Measurements from ENCODE around the gene NOS3.
A peak's percentile ranks its signal among the peaks of the same experiment; 100 is the strongest.

Gene NOS3

GRCh38 chr7:151059367-151060112 is 68.7 kb downstream of the NOS3 start, which contains the start of gene SLC4A2 (continued):
- TF ChIP-seq, protein P1, sequence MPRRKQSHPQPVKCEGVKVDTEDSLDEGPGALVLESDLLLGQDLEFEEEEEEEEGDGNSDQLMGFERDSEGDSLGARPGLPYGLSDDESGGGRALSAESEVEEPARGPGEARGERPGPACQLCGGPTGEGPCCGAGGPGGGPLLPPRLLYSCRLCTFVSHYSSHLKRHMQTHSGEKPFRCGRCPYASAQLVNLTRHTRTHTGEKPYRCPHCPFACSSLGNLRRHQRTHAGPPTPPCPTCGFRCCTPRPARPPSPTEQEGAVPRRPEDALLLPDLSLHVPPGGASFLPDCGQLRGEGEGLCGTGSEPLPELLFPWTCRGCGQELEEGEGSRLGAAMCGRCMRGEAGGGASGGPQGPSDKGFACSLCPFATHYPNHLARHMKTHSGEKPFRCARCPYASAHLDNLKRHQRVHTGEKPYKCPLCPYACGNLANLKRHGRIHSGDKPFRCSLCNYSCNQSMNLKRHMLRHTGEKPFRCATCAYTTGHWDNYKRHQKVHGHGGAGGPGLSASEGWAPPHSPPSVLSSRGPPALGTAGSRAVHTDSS (tag by site-specific recombination; IDR thresholded peaks at IDR 0.05), result no peak
- TF ChIP-seq ZNF704 (tag by site-specific recombination; IDR thresholded peaks at IDR 0.05) (no peak), ZNF624 (tag by site-specific recombination; IDR thresholded peaks at IDR 0.05) (no peak), ZNF548 (tag by site-specific recombination; IDR thresholded peaks at IDR 0.05) (no peak), ZBTB48 (tag by site-specific recombination; IDR thresholded peaks at IDR 0.05) (peak; percentile 40; the same call in 1 of the 2 replicates), ZNF514 (tag by site-specific recombination; IDR thresholded peaks at IDR 0.05) (no peak), HOXD13 (CRISPR knock-in tag; IDR thresholded peaks at IDR 0.05; ENCODE audit: borderline replicate concordance) (no peak), ELK4 (IDR thresholded peaks at IDR 0.05; ENCODE audit: borderline replicate concordance, low read depth, low read length) (no peak), ZNF48 (tag by site-specific recombination; IDR thresholded peaks at IDR 0.05) (no peak), ZNF558 (tag by site-specific recombination; IDR thresholded peaks at IDR 0.05) (no peak), ZNF23 (tag by site-specific recombination; IDR thresholded peaks at IDR 0.05; ENCODE audit: borderline replicate concordance) (no peak), SP3 (tag by site-specific recombination; IDR thresholded peaks at IDR 0.05) (peak; percentile 62), ZNF777 (tag by site-specific recombination; IDR thresholded peaks at IDR 0.05; ENCODE audit: borderline replicate concordance) (0 out of 2 replicates have a peak, but pooled peaks have one; percentile 0), SCRT2 (tag by site-specific recombination; IDR thresholded peaks at IDR 0.05) (no peak), ZNF626 (tag by site-specific recombination; IDR thresholded peaks at IDR 0.05) (no peak), ZNF596 (tag by site-specific recombination; IDR thresholded peaks at IDR 0.05) (no peak), ZNF629 (tag by site-specific recombination; IDR thresholded peaks at IDR 0.05) (peak; percentile 10; the same call in 1 of the 2 replicates), ZIC2 (tag by site-specific recombination; IDR thresholded peaks at IDR 0.05) (peak; percentile 12; the same call in 1 of the 2 replicates), ZNF138 (tag by site-specific recombination; IDR thresholded peaks at IDR 0.05; ENCODE audit: borderline replicate concordance) (0 out of 2 replicates have a peak, but pooled peaks have one; percentile 33), ZNF341 (tag by site-specific recombination; IDR thresholded peaks at IDR 0.05; ENCODE audit: low read depth) (peak; percentile 69; the same call in 1 of the 2 replicates), GLI2 (tag by site-specific recombination; IDR thresholded peaks at IDR 0.05; ENCODE audit: borderline replicate concordance, low read depth) (no peak), ZNF660 (tag by site-specific recombination; IDR thresholded peaks at IDR 0.05) (no peak), KLF10 (tag by site-specific recombination; IDR thresholded peaks at IDR 0.05) (peak; percentile 69; the same call in 1 of the 2 replicates), KLF9 (tag by site-specific recombination; IDR thresholded peaks at IDR 0.05; ENCODE audit: low read depth) (peak; percentile 74; the same call in 1 of the 2 replicates), ZNF707 (tag by site-specific recombination; IDR thresholded peaks at IDR 0.05) (no peak)
- TF ChIP-seq, protein P2, sequence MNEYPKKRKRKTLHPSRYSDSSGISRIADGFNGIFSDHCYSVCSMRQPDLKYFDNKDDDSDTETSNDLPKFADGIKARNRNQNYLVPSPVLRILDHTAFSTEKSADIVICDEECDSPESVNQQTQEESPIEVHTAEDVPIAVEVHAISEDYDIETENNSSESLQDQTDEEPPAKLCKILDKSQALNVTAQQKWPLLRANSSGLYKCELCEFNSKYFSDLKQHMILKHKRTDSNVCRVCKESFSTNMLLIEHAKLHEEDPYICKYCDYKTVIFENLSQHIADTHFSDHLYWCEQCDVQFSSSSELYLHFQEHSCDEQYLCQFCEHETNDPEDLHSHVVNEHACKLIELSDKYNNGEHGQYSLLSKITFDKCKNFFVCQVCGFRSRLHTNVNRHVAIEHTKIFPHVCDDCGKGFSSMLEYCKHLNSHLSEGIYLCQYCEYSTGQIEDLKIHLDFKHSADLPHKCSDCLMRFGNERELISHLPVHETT (tag by site-specific recombination; IDR thresholded peaks at IDR 0.05), result no peak
- TF ChIP-seq, protein P3, sequence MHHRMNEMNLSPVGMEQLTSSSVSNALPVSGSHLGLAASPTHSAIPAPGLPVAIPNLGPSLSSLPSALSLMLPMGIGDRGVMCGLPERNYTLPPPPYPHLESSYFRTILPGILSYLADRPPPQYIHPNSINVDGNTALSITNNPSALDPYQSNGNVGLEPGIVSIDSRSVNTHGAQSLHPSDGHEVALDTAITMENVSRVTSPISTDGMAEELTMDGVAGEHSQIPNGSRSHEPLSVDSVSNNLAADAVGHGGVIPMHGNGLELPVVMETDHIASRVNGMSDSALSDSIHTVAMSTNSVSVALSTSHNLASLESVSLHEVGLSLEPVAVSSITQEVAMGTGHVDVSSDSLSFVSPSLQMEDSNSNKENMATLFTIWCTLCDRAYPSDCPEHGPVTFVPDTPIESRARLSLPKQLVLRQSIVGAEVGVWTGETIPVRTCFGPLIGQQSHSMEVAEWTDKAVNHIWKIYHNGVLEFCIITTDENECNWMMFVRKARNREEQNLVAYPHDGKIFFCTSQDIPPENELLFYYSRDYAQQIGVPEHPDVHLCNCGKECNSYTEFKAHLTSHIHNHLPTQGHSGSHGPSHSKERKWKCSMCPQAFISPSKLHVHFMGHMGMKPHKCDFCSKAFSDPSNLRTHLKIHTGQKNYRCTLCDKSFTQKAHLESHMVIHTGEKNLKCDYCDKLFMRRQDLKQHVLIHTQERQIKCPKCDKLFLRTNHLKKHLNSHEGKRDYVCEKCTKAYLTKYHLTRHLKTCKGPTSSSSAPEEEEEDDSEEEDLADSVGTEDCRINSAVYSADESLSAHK (tag by site-specific recombination; IDR thresholded peaks at IDR 0.05), result 0 out of 2 replicates have a peak, but pooled peaks have one; percentile 12
- TF ChIP-seq, protein P4, sequence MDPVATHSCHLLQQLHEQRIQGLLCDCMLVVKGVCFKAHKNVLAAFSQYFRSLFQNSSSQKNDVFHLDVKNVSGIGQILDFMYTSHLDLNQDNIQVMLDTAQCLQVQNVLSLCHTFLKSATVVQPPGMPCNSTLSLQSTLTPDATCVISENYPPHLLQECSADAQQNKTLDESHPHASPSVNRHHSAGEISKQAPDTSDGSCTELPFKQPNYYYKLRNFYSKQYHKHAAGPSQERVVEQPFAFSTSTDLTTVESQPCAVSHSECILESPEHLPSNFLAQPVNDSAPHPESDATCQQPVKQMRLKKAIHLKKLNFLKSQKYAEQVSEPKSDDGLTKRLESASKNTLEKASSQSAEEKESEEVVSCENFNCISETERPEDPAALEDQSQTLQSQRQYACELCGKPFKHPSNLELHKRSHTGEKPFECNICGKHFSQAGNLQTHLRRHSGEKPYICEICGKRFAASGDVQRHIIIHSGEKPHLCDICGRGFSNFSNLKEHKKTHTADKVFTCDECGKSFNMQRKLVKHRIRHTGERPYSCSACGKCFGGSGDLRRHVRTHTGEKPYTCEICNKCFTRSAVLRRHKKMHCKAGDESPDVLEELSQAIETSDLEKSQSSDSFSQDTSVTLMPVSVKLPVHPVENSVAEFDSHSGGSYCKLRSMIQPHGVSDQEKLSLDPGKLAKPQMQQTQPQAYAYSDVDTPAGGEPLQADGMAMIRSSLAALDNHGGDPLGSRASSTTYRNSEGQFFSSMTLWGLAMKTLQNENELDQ (tag by site-specific recombination; IDR thresholded peaks at IDR 0.05; ENCODE audit: low read depth), result no peak

Measured in HEK293 (cell line).